CD4-positive, alpha-beta T cell treated with Interferon gamma for 1 hour (primary cell): ENCODE results near the gene SERAC1.
"Not testable (repeated sequence)": the region's sequence is repeated elsewhere in the genome, so short reads cannot be mapped to it uniquely, and the experiment has no call there.

Source experiments
- DNase-seq: peaks from one replicate; pipeline ENCODE4 v3.0.0-alpha.2; 2020

The SERAC1 gene

GRCh38 chr6:158168040-158168289, at the start of gene SERAC1:
TSS of gene SERAC1 (minus strand) at chr6:158168262. CDS start at chr6:158158363, 9,899 bp downstream.
- DNase-seq = no peak

- peak; percentile 32 for DNase-seq
Observed at GRCh38 chr6:158213925-158214674, 46.0 kb upstream of the SERAC1 start.

GRCh38 chr6:158211273-158212055, 43.4 kb upstream of the SERAC1 start:
- DNase-seq = no peak

DNA sequence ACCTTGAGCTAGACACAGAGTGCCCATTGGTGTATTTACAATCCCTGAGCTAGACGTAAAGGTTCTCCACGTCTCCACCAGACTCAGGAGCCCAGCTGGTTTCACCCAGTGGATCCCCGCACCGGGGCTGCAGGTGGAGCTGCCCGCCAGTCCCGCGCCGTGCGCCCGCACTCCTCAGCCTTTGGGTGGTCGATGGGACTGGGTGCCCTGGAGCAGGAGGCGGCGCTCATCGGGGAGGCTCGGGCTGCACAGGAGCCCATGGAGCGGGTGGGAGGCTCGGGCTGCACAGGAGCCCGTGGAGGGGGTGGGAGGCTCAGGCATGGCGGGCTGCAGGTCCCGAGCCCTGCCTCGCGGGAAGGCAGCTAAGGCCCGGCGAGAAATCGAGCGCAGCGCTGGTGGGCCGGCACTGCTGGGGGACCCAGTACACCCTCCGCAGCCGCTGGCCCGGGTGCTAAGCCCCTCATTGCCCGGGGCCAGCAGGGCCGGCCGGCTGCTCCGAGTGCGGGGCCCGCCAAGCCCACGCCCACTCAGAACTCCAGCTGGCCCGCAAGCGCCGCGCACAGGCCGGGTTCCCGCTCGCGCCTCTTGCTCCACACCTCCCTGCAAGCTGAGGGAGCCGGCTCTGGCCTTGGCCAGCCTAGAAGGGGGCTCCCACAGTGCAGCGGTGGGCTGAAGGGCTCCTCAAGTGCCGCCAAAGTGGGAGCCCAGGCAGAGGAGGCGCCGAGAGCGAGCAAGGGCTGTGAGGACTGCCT, 41.7 kb upstream of the SERAC1 start:
- DNase-seq = not testable (repeated sequence)

- not testable (repeated sequence) for DNase-seq
Observed at GRCh38 chr6:158208226-158209030, 40.4 kb upstream of the SERAC1 start.

DNA sequence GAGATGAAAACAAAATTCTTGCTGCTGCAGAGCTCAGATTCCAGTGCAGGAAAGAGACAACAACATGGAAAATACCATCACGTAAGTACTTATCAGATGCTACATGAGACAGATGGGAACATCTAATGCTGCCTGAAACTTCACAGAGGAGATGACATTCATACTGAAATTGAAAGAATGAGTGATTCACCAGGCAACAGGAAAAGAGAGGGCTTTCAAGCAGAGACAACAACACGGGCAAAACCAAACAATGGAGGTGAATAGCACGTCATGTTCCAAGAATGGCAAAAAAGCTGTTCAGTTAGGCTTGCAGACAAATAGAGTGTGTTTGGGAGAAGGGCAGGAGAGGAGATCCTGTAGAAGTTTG, 39.3 kb upstream of the SERAC1 start:
- no peak for DNase-seq

DNA sequence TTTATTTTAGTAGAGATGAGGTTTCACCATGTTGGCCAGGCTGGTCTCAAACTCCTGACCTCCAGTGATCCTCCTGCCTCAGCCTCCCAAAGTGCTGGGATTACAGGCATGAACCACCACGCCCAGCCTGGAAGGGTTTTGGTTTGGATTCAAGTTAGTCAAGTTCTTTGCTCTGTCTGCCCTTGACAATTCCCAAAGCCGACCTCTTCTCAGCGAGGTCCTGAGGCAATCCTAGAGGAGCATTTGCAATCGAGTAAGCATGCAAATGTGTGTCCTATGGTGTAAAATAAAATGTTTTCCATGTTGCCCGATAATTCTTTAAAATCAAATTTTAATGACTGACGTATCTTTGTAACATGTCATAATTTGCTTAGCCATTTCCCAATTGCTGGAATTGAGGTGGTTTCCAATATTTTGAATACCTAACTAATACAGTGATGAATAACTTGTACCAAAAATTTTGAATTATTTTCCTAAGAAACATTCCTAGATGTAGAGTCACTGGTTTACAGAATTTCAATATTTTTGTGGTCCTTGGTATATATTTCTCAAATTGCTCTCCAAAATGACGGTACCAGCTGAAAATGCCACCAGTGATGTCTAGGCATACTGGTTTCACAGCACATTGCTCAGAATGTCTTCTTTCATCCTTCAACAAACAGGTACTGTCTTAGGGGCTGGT, 38.8 kb upstream of the SERAC1 start:
- no peak for DNase-seq

GRCh38 chr6:158205169-158205944, 37.3 kb upstream of the SERAC1 start:
- DNase-seq = no peak

DNA sequence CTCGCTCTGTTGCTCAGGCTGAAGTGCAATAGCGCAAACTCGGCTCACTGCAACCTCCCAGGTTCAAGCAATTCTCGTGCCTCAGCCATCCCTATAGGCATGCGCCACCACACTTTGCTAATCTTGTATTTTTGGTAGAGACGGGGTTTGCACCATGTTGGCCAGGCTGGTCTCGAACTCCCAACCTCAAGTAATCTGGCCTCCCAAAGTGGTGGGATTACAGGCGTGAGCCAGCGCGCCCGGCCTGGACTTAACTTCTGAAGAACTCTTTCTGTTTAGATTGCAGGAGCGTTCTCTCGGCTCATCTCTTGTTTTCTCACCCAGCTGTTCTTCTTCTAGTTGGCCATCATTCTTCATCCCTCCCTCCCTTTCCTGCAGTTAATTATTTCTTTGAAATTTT, 30.4 kb upstream of the SERAC1 start:
- no peak for DNase-seq

DNA sequence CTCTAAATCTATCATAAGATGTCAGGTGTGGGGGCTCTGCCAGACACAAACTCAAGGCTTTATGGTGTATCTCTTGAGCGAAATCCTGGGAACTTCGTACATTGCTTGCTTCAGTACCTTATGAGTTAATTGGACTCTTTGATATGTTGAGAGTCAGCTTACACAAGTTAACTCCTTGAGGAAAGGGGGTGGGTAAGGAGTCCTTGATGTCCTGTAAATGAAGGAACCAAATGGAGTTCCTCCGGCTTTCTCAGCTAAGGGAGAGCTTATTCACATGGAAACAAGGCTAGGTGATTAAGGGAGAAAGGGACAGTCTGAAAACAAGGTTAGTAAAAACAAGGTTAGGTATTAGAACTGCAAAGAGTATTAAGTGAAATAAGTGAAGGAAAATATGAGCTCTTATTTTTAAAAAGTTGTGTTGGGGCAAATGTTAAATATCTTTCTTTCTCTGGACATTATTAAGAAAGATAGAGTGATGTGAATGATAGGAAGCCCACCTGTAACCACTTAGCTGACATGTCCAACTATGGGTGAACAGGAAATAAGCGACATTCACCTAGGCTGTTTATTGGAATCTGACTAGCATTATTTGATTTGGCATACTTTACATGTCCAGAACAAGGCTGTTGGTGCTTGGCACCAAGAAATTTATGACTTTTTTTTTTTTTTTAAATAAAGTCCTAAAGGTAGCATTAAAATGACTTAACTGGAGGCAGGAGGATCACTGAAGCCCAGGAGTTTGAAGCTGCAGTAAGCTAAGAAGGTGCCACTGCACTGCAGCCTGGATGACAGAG, 26.6 kb upstream of the SERAC1 start:
- no peak for DNase-seq

GRCh38 chr6:158191761-158192160, 23.7 kb upstream of the SERAC1 start:
- no peak for DNase-seq

GRCh38 chr6:158191032-158191431, 23.0 kb upstream of the SERAC1 start:
- no peak for DNase-seq

DNA sequence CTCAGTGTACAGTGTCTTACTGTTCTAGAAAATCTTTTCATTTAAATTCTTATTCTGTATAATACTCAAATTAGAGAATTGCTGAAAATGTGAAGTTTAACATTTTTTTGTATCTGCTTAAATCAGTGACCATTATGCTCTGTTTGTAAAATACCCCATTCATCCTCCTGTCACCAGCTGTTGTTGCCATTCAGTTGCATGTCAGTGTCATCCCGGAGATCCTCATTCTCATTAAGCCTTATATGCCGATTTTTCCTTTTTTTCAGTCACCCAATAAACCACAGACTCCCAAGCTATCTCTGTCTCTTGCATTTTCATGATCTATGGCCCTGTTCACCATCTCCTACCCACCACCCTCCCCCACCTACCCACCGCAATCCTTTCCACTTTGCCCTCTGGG, 20.5 kb upstream of the SERAC1 start:
- DNase-seq = no peak

DNA sequence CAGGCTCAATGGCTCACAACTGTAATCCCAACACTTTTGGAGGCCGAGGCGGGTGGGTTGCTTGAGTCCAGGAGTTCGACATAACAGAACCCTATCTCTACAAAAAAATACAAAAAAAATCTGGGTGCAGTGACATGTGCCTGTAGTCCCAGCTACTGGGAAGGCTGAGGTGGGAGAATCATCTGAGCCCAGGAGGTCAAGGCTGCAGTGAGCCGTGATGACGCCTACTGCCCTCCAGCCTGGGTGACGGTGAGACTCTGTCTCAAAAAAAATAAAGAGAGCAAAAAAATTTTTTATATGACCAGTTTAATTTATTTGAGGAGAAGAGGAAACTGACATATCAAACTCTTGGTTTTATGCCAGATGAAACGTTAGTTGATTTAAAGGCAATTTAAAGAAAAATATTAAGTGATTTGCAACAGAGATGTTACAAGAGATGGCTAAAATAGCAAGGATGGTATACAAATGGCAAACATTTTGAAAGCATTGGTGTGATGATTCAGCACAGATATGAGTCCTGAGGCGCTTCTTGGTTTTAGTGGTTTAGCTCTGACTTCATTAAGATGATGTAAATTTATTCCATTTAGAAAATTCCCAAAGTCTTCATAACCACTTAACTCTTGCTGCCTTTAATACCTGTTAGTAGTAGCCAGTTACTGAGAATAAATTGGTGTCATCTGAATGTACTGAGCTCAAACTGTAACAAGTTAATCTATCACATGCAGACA, 17.8 kb upstream of the SERAC1 start:
- DNase-seq = no peak

GRCh38 chr6:158184608-158185007, 16.5 kb upstream of the SERAC1 start:
- DNase-seq = no peak

DNA sequence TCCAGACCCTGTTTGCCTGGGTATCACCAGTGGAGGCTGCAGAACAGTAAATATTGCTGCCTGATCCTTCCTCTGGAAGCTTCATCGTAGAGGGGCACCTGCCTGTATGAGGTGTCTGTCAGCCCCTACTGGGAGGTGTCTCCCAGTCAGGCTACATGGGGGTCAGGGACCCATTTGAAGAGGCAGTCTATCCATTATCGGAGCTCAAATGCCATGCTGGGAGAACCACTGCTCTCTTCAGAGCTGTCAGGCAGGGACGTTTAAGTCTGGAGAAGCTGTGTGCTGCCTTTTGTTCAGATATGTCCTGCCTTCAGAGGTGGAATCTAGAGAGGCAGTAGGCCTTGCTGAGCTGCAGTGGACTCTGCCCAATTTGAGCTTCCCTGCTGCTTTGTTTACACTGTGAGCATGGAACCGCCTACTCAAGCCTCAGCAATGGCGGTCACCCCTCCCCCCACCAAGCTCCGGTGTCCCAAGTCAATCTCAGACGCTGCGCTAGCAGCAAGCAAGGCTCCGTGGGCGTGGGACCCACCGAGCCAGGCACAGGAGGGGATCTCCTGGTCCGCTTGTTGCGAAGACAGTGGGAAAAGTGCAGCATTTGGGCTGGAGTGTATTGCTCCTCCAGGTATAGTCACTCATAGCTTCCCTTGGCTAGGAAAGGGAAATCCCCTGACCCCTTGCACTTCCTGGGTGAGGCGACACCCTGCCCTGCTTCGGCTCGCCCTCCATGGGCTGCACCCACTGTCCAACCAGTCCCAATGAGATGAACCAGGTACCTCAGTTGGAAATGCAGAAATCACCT, 15.3 kb upstream of the SERAC1 start:
- DNase-seq = not testable (repeated sequence)

DNA sequence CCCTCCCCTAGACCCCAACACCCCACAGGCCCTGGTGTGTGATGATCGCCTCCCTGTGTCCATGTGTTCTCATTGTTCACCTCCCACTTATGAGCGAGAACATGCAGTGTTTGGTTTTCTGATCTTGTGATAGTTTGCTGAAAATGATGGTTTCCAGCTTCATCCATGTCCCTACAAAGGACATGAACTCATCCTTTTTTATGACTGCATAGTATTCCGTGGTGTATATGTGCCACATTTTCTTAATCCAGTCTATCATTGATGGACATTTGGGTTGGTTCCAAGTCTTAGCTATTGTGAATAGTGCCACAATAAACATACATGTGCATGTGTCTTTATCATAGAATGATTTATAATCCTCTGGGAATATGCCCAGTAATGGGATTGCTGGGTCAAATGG, 9.7 kb upstream of the SERAC1 start:
- DNase-seq = not testable (repeated sequence)

- no peak for DNase-seq
Observed at GRCh38 chr6:158175111-158175510, 7.0 kb upstream of the SERAC1 start.

DNA sequence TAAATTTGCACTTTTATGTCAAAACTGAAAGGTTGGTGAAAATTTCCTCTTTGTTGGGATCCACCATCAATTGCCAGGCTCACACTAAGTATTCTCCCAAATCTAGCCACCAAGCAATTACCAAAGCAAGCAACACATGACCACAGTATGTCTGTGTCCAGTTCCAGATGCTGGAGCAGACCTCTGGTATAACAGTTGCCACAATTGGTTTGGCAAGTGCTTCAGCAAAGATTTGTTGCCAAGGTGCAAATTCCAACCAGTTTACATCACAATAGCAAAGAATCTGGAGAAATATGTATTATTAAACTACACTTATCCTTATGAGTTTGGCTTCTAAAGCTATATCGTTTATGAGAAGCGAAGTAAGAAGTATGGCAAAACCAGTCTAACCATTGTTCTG, 6.5 kb upstream of the SERAC1 start:
- no peak for DNase-seq
